ENCODE data around the gene CAPN1. TPM values are rescaled to one million over a fixed set of nuclear protein-coding genes. Genes with fewer than 3 reads are reported as not detected.

Gene CAPN1
- total and polyA plus RNA-seq, 11 donors, result 67.8 to 139 (median 86.1) TPM

GRCh38 chr11:65211293-65212105 lies 29.8 kb downstream of the CAPN1 start:
- DNase-seq, result no peak
- no peaks in the 10 kb centered on the region for H3K27me3 ChIP-seq
- H3K4me3 ChIP-seq, result no peak overlapping the region
- H3K9me3 ChIP-seq, result no peaks in the 10 kb centered on the region
- intact Hi-C loops (cut with DNase I), result no loop called here
- peak in 2 of 4 donors; percentile 13 to 29 for ATAC-seq
- TF ChIP-seq POLR2A (IDR thresholded peaks at IDR 0.05) (no peak), CTCF (IDR thresholded peaks at IDR 0.05) (no peak)
- 74 to 80% (median 77%) methylated on average over 22 to 29 of the region's 29 CpGs for WGBS, 4 donors
- peaks cover 0 to 58% (median 50%) of the 10 kb centered on the region in 9 donors for H3K36me3 ChIP-seq
- no peak overlapping the region for H3K27ac ChIP-seq
- H3K4me1 ChIP-seq, result peaks cover 0 to 13% (median 0%) of the 10 kb centered on the region in 12 donors

DNA sequence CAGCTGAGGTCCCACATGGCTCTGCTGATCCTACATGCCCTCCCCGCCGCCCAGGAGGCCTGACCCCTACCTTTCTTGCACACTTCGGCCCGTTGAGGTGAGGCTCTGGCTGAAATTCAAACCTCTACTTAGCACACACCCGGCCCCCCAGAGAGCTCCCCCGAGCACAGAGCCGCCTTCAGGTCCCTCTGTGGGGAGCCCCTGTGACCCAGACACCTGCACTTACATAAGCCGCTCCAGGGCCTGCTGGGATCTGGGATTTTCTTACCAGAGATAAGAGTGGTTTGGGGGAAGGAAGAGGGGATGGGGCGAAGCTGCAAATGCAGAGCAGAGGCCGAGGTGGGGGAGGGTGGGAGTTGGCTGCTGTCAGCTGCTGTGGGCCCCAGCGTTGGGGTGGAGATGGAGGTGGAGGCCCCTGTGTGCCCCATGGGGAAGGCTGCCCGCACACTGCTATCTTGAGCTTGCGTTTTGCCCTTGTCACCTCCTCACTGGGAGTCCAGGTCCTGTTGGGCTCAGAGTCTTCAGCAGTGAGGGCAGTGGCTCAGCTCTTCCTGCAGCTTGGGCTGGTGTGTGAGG lies 30.6 kb downstream of the CAPN1 start:
- H3K4me1 ChIP-seq, result peaks cover 0 to 13% (median 0%) of the 10 kb centered on the region in 12 donors
- intact Hi-C loops (cut with DNase I), result no loop called here
- DNase-seq, result no peak
- peaks cover 0 to 50% (median 42%) of the 10 kb centered on the region in 9 donors for H3K36me3 ChIP-seq
- H3K4me3 ChIP-seq, result no peak overlapping the region
- no peaks in the 10 kb centered on the region for H3K27me3 ChIP-seq
- no peak overlapping the region for H3K27ac ChIP-seq
- no peaks in the 10 kb centered on the region for H3K9me3 ChIP-seq
- peak in 2 of 4 donors; percentile 4 to 11 for ATAC-seq
- WGBS, 4 donors, result 59 to 74% (median 65%) methylated on average over 12 to 13 of the region's 13 CpGs
- TF ChIP-seq CTCF (IDR thresholded peaks at IDR 0.05) (no peak), POLR2A (IDR thresholded peaks at IDR 0.05) (no peak)

DNA sequence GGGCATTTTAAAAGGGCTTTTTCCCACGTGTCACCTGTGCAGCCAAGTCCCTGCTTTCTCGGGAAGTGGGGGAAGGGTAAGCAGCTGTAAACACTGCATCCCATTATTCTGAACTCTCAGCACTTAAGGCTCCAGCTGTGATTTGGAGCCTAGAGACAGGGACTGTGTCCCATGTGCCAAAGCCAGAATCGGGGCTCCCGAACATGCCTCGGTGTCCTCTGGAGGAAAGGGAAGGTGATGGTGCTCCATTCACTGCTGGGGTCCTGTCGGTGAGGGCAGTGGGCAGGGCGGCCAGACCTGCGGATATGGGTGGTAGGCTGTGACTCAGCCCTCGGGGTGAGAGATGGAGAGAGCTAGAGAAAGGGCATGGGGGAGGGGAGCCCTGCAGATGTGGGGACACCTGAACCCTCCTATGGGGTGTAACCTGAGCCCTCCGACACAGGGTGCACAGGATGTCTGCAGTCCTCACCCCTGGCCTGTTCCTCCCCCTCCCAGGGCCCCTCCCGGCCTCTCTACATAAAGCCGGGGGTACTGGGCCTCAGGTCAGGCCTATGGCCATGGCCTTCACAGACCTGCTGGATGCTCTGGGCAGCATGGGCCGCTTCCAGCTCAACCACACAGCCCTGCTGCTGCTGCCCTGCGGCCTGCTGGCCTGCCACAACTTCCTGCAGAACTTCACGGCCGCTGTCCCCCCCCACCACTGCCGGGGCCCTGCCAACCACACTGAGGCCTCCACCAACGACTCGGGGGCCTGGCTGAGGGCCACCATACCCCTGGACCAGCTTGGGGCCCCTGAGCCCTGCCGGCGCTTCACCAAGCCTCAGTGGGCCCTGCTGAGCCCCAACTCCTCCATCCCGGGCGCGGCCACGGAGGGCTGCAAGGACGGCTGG lies 31.8 kb downstream of the CAPN1 start:
- intact Hi-C loops (cut with DNase I), result no loop called here
- ATAC-seq (peak in 2 of 4 donors; percentile 20 to 36), DNase-seq (no peak)
- Histone ChIP-seq H3K27ac (no peak overlapping the region), H3K36me3 (peaks cover 0 to 38% (median 33%) of the 10 kb centered on the region in 9 donors), H3K9me3 (no peaks in the 10 kb centered on the region), H3K4me3 (no peak overlapping the region), H3K27me3 (no peaks in the 10 kb centered on the region), H3K4me1 (peaks cover 0 to 13% (median 0%) of the 10 kb centered on the region in 12 donors)
- TF ChIP-seq CTCF (IDR thresholded peaks at IDR 0.05), result no peak
- no peak for TF ChIP-seq POLR2A (IDR thresholded peaks at IDR 0.05)
- WGBS, 4 donors, result 62 to 74% (median 63%) methylated on average over 21 to 26 of the region's 26 CpGs

Measured in heart left ventricle (tissue), 16 donors.